GM21423 (cell line): ENCODE data around the gene CALM3.

Experiments
- ATAC-seq: cut with Tn5 transposase; IDR thresholded peaks from one replicate; pipeline ENCODE4 v1.9.1; 2021; ENCODE audit warnings: mild to moderate bottlenecking, moderate library complexity; ENCODE audit not compliant: unreplicated experiment

CALM3 gene

DNA sequence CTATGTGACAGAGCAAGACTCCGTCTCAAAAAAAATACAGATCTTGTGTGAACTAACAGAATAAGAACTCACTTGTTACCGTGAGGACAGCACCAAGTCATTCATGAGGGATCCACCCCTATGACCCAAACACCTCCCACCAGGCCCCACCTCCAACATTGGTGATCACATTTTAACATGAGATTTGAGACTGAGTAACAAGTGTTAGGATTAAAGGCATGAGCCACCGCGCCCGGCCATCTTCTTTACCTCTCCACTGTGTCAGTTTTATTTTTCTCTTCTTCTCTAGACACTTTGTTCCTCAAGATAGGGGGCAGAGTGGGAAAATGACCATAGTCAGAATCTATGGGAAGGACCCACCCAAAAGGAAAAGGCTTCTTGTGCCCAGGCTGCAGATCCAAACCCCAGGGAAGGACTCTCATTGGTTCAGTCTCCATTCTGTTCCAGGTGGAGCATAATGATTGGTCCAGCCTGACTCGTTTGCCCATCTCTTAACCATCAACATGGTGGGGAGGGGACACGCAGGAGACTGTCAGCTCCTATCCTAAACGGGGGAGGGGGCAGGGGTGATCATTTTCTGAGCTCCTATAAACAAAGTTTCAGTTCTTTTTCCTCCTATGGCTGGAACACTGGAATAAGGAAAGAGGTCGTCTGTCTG lies 1.3 kb upstream of the CALM3 start:
- no peak for ATAC-seq

DNA sequence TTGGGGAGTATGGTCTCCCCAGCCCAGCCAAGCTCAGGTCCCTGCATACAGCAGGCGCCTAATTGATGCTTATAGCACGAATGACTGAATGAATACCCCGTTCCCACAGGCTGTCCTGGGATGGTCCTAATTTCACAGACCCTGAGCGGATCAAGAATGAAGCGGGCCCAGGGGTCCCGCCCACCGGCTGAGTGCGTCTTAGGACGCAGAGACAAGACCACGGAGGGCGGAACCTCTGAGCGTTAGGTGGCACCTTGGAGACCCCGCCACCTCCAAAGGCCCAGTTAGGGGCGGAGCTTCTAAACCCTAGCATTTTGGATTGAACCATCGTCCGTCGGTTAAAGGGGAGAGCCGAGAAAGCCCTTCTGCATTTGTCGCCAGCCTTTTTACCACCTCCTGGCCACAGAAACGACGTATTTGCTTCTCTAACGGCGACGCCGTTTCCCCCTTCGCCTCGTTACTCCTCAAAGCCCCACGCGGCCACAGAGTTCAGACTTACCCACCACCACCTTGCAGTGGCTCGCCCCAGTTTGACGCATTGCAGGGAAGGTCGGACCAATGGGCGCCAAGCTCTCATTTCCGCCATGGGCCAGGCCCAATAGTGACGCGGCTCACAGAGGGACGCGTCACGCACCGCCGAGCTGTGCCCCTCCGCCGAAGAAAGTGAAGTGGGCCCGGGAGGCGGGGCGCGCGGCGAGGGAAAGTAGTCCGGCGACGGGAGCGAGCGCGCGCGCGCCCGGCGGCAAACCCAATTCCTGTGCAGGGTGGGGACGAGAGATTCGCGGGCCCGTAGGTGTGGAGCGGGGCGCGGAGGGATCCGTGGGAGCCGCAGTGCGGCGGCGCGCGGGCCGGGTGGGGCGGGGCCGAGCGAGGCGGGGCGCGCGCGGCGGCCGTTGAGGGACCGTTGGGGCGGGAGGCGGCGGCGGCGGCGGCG lies 479 bp upstream of the CALM3 start:
- peak; percentile 80 for ATAC-seq

DNA sequence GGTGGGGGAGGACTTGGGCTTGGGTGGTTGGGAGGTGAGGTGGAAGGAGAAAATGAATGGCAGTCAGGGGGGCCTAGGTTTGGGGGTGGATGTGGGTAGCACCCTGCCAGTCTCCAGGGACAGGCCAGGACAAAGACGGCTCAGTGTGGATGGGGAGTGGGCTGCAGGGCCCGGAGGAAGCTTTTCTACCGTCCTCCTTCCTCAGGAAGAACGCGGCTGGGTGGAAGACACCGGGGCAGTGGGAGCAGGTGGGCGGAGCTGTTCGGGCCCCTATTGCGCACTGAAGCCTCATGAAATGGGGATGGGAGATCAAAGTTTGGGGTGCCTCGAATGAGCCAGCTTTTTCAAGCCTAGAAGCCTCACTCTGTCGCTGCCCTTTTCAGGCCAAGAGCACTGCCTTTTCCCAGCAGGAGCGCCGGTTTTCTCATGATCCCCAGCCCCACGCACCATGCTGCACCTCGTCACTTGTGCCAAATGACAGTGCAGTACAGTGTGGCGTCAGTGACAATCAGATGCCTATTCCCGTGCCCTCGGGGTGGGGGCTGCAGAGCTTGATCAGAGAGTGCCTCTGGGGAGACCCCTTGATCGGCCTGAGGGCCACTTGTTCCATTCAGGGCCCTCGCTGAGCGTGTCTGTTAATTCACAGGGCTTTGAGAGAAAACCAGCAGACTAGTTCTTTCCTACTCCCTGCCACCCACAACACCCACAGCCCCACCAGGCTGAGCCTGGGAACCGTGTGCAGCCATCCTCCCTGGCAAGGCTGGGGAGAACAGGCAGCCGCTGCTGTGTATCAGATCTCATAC lies 1.5 kb downstream of the CALM3 start:
- ATAC-seq, result no peak

GRCh38 chr19:46603195-46603637 lies 2.1 kb downstream of the CALM3 start:
- ATAC-seq, result no peak

DNA sequence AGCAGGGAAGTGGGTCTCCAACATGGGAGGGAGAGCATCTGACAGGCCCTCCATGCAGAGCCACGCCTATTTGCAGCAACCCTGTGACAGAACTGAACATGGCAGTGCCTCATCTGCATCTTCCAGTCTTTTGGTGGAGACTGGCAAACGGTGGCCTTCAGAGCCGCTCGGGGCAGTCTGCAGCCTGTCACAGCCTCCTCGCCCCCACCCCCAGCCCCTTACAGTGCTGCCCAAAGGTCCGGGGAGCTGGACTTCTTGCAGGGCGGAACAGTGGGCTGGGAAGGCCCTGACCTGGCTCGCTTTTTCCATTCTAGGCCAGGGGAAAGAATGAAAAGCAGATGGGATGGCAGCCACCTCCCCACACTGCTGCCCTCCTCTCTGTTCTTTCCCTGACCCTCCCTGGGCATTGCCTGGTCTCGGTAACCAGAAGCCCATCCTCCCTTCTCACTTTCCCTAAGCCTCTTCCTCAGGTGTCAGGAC lies 2.7 kb downstream of the CALM3 start:
- no peak for ATAC-seq

DNA sequence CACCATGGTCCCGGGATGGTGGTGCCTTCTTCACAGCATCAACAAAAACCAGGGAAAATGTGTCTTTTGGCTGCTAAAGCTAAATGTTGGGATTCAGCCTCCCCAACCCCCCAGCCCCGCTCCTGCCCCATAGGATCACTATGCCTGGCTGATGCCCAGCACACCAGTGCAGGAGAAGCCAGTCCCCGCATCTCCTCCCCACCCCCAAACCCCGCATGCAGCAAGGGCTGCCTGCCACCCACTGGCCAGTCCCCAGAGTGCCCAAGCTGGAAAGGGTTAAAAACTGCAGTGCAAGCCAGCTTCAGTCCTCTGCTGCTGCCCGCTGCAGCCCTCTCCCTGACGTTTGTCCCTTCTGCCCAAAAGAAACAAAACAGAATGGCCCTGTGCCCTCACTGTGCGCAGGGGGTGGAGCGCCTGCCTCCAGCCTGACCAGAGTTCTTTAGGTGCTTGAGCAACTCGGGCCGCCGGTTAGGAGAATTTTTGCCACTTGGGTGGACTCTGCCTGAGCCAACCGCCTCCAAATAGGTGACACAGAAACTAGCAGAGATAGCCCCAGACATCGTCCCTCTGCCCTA lies 3.7 kb downstream of the CALM3 start:
- no peak for ATAC-seq

- ATAC-seq, result no peak
These were observed 4.3 kb downstream of the CALM3 start for GRCh38 chr19:46605356-46605821.

GRCh38 chr19:46606019-46606418 lies 4.9 kb downstream of the CALM3 start:
- ATAC-seq, result no peak

DNA sequence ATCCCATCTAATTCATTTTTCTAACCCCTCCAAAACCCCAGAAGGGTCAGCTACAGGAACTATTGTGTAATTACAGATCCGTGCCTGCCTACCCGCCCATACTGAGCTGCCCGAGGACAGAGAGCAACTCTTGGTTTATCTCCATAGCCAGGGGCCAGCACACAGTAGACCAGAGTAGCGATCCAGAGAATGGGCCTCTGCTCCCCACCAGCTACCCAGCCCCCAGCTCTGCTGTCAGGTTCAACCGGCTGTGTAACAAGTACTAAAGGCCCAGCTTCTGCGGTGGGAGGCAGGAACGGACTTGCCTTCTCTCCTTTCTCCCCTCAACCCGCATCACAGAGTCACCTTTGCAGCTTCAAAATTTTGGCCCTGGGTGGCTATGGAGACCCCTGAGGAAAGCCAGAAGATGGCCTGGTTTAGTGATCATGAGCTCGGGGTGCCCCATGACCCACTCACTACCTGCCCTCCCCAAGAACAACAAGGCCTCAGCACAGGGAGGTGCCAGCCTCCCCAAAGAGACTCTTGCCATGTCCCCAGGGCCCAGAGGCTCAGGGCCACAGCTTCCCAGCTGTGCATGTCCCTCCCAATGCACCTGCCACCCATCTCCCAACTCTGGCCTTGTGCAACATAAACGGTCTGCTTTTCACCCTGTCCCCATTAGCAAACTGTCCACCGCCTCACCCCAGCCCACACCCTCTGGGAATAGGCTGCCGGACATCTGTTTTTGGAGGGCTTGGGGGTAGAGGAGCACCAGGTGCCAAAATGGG lies 5.7 kb downstream of the CALM3 start:
- ATAC-seq, result no peak

- ATAC-seq, result no peak
These were observed 6.3 kb downstream of the CALM3 start for GRCh38 chr19:46607448-46607841.

DNA sequence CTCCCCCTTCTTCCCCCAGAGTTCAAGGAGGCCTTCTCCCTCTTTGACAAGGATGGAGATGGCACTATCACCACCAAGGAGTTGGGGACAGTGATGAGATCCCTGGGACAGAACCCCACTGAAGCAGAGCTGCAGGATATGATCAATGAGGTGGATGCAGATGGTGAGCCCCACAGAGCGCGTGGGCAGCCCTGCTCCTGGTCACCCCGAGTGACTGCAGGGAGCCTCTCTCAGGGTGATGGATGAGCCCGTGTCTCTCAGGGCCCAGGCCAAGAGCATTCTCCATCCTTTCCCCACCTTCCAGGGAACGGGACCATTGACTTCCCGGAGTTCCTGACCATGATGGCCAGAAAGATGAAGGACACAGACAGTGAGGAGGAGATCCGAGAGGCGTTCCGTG lies 7.0 kb downstream of the CALM3 start:
- ATAC-seq, result no peak

DNA sequence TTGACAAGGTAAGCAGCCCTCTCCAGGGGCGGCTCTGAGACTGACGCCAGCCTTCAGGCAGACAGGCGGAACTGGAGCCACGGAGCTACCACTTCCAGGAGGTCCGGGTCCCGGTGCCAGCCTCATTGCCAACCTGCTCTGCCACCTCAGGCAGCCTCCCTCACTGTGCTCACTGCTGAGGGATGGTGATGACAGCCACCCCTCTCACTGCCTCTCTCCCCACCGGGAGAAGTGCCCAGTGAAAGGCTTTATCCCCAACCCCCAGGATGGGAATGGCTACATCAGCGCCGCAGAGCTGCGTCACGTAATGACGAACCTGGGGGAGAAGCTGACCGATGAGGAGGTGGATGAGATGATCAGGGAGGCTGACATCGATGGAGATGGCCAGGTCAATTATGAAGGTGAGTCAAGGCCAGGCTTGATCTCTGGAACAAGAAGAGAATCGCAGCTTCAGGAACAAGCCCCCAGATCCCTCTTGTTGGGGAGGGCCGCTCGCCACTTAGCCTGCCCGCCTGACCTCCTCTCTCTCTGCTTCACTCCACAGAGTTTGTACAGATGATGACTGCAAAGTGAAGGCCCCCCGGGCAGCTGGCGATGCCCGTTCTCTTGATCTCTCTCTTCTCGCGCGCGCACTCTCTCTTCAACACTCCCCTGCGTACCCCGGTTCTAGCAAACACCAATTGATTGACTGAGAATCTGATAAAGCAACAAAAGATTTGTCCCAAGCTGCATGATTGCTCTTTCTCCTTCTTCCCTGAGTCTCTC lies 7.6 kb downstream of the CALM3 start:
- ATAC-seq, result no peak

GRCh38 chr19:46609511-46610412 lies 8.6 kb downstream of the CALM3 start:
- no peak for ATAC-seq

DNA sequence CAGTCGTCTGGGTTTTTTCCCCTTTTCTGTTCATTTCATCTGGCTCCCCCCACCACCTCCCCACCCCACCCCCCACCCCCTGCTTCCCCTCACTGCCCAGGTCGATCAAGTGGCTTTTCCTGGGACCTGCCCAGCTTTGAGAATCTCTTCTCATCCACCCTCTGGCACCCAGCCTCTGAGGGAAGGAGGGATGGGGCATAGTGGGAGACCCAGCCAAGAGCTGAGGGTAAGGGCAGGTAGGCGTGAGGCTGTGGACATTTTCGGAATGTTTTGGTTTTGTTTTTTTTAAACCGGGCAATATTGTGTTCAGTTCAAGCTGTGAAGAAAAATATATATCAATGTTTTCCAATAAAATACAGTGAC lies 9.3 kb downstream of the CALM3 start:
- ATAC-seq, result no peak

- no peak for ATAC-seq
These were observed 10.0 kb downstream of the CALM3 start for GRCh38 chr19:46610851-46611770.

GRCh38 chr19:46611776-46612175 lies 10.6 kb downstream of the CALM3 start:
- no peak for ATAC-seq

DNA sequence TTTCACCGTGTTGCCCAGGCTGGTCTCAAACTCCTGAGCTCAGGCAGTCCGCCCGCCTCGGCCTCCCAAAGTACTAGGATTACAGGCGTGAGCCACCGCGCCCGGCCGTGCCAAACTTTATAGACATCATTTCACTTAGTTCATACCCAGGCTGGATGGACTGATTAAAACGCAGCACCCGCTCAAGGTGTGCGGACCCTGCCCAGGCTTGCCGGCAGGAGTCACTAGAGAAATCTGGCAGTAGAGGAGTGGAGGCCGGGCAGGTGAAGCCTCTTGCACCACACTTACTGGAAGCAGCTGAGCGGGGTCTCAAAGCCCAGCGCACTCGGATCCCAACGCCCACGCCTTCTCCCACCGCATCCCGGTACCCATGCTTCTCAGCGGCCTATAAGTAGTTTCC lies 12.4 kb downstream of the CALM3 start:
- no peak for ATAC-seq
